Measurements from ENCODE around the gene MEGF6. TPM values are rescaled to one million over a fixed set of nuclear protein-coding genes. Genes with fewer than 3 reads are reported as not detected.
A peak's percentile ranks its signal among the peaks of the same experiment; 100 is the strongest.

The MEGF6 gene
- total RNA-seq, 2 donors from 2014 or later = 67.3 to 82.5 TPM

DNA sequence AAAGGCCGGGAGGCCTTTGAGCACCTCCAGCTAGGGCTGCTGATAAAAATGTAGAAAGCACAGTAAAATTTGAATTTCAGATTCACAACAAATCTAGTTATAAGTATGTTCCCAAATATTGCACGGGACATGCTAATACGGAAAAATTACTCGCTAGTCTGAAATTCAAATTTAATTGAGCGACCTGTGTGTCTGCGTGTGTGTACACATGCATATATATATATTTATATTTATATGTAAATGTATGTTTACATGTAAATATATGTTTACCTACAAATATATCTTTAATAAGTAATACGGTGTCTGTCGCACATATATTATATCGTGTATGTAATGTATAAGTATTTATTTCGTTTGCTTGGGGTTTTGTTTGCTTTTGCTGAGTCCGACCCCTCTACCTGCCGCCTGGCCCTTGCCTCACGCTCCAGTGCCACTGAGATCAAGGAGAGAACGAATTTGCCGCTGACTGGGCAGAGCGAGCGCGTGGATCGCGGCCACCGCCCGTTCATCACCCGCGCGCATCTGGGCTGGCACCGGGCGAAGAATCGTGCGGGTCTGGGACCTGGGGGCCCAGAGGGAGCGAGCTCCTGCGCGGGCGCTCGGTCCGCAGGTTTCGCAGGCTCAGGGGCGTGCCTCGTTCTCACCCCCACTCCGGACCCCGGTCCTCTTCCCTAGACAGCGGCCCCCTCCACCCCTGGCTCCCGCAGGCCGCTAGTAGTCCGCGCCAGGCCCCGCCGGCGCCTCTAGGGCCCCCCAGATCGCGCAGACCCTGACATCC is 39.1 kb upstream of the MEGF6 start:
- peak overlapping the region in 1 of 2 donors; percentile 80 for H3K4me3 ChIP-seq
- peaks cover 8% of the 10 kb centered on the region for H3K4me1 ChIP-seq (replicated peaks)
- no peak overlapping the region for H3K27ac ChIP-seq
- H3K27me3 ChIP-seq (replicated peaks; ENCODE audit: insufficient read depth) = peaks cover 13% of the 10 kb centered on the region
- no peaks in the 10 kb centered on the region for H3K9me3 ChIP-seq
- no peaks in the 10 kb centered on the region for H3K36me3 ChIP-seq
- WGBS = 15% methylated on average over 27 of the region's 50 CpGs
- no peak for DNase-seq (ENCODE audit: low spot score)
- intact Hi-C loops (cut with DNase I) = no loop called here
- TF ChIP-seq POLR2A (IDR thresholded peaks at IDR 0.05) (no peak), POLR2AphosphoS5 (IDR thresholded peaks at IDR 0.05) (no peak), CTCF (IDR thresholded peaks at IDR 0.05) (no peak)

DNA sequence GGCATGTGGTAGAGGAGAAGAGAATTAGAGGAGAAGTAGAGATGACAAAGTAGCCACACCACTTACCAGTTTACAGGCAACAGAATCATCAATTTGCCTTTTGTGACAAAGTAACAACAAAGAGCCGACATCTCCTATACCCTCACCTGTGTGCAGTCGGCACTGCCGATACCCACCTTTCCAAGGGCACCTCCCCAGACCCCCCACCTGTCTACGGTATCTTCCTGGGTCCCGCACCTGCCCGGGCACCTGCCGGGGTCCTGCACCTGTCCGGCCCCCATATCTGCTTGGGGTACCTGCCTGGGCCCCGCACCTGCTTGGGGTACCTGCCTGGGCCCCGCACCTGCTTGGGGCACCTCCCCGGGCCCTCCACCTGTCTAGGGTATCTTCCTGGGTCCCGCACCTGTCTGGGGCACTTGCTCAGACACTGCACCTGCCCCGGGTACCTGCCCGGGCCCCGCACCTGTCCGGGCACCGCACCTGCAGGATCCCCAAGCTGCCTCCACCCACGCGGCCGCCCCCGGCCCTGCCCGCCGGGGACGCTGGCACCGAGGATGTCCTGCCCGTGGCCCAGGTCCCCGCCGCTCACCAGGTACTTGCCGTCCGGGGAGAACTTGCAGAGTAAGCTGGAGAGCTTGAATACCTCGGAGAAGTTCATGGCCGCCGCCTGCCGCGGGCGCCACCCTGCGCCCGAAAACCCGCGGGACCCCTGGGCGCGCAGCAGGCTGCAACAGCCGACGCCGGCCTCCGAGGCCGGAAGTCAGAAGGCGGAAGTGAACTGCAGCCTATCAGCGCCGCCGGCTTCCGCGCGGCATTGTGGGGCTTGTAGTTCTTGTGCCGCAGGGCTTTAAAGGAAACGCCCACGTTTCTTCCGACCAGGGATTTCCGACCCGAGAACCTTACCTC is 38.3 kb upstream of the MEGF6 start, which contains the start of gene WRAP73:
Gene WRAP73 (minus strand): TSS at position 762 of the 906 bp plus-strand sequence. CDS start 104 bp downstream, at position 658.
- 2% methylated on average over 49 of the region's 60 CpGs for WGBS

GRCh38 chr1:3646596-3646995 is 35.3 kb upstream of the MEGF6 start:
- no peak overlapping the region for H3K27ac ChIP-seq
- intact Hi-C loops (cut with DNase I) = no loop called here
- no peak overlapping the region for H3K4me3 ChIP-seq
- 91% methylated on average over 20 of the region's 20 CpGs for WGBS
- TF ChIP-seq POLR2A (IDR thresholded peaks at IDR 0.05) (no peak), POLR2AphosphoS5 (IDR thresholded peaks at IDR 0.05) (no peak), CTCF (IDR thresholded peaks at IDR 0.05) (no peak)
- DNase-seq (ENCODE audit: low spot score) = no peak
- H3K4me1 ChIP-seq (replicated peaks) = peaks cover 3% of the 10 kb centered on the region
- no peaks in the 10 kb centered on the region for H3K36me3 ChIP-seq
- H3K9me3 ChIP-seq = no peaks in the 10 kb centered on the region
- H3K27me3 ChIP-seq (replicated peaks; ENCODE audit: insufficient read depth) = peaks cover 11% of the 10 kb centered on the region

More for the DNA sequence above, 38.3 kb upstream of the MEGF6 start, which contains the start of gene WRAP73:
- Histone ChIP-seq H3K9me3 (no peaks in the 10 kb centered on the region), H3K36me3 (no peaks in the 10 kb centered on the region), H3K4me3 (peak within 1 kb of the TSS; percentile 78 to 80), H3K27ac (no peak within 1 kb of the TSS), H3K27me3 (replicated peaks; ENCODE audit: insufficient read depth) (peaks cover 13% of the 10 kb centered on the region), H3K4me1 (replicated peaks) (peaks cover 8% of the 10 kb centered on the region)
- TF ChIP-seq POLR2AphosphoS5 (IDR thresholded peaks at IDR 0.05) (peak; percentile 91), POLR2A (IDR thresholded peaks at IDR 0.05) (peak; percentile 64), CTCF (IDR thresholded peaks at IDR 0.05) (peak in 1 of 4 experiments; percentile 35)
- intact Hi-C loops (cut with DNase I) = no loop called here
- DNase-seq (ENCODE audit: low spot score) = peak; percentile 82

DNA sequence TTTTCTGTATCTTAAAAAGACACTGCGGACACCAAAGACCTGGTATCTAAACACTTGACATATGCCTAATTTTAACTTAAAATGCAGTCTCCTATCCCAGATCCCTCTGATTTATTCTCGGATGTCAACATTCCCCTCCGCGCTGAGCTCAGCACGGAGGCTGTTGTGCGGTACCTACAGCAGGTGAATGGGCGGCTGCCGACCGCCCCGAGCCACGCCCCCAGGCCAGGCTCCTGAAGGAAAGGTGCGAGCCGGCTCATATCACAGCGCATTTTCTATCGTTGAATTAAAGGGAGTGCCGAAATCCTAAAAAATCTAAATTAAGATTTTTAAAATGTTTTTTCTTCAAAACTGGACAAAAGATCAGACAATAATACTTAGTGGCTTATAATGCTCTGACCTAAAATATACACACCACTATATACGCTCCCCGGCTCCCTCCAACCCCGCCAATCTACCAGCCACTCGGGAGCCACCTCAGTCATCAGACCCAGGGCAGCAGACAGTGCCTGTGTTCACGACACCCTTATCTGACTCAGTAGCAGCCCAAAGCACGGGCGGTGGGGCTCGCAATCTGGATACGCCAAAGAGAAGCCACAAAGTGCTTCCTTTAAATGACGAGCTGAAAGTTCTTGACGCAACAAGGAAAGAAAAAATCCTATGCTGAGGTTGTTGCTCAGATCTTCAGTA is 34.5 kb upstream of the MEGF6 start:
- TF ChIP-seq CTCF (IDR thresholded peaks at IDR 0.05) (no peak), POLR2A (IDR thresholded peaks at IDR 0.05) (no peak), POLR2AphosphoS5 (IDR thresholded peaks at IDR 0.05) (no peak)
- DNase-seq (ENCODE audit: low spot score) = no peak
- Histone ChIP-seq H3K36me3 (no peaks in the 10 kb centered on the region), H3K9me3 (no peaks in the 10 kb centered on the region), H3K27me3 (replicated peaks; ENCODE audit: insufficient read depth) (peaks cover 3% of the 10 kb centered on the region), H3K4me1 (replicated peaks) (no peaks in the 10 kb centered on the region), H3K27ac (no peak overlapping the region), H3K4me3 (no peak overlapping the region)
- WGBS = 93% methylated on average over 27 of the region's 27 CpGs
- intact Hi-C loops (cut with DNase I) = no loop called here
